HFF-Myc (cell line): ENCODE measurements around the gene GPR152.

Experiments used
- DNase-seq: peaks from one replicate; pipeline ENCODE4 v3.0.0-alpha.2; 2011; ENCODE audit warnings: low read depth; ENCODE audit errors: extremely low read depth
- H3K4me3 ChIP-seq: replicated peaks from 2 replicates; pipeline ENCODE4 v1.5.1; 2011; ENCODE audit warnings: low read depth, mild to moderate bottlenecking, control low read depth, low read length
- TF ChIP-seq, protein P1 (sequence below): IDR thresholded peaks from 2 replicates; pipeline ENCODE4 v1.5.1; 2012; ENCODE audit warnings: mild to moderate bottlenecking, low read depth, low read length, control low read depth; ENCODE audit errors: missing control alignments

The GPR152 gene

DNA sequence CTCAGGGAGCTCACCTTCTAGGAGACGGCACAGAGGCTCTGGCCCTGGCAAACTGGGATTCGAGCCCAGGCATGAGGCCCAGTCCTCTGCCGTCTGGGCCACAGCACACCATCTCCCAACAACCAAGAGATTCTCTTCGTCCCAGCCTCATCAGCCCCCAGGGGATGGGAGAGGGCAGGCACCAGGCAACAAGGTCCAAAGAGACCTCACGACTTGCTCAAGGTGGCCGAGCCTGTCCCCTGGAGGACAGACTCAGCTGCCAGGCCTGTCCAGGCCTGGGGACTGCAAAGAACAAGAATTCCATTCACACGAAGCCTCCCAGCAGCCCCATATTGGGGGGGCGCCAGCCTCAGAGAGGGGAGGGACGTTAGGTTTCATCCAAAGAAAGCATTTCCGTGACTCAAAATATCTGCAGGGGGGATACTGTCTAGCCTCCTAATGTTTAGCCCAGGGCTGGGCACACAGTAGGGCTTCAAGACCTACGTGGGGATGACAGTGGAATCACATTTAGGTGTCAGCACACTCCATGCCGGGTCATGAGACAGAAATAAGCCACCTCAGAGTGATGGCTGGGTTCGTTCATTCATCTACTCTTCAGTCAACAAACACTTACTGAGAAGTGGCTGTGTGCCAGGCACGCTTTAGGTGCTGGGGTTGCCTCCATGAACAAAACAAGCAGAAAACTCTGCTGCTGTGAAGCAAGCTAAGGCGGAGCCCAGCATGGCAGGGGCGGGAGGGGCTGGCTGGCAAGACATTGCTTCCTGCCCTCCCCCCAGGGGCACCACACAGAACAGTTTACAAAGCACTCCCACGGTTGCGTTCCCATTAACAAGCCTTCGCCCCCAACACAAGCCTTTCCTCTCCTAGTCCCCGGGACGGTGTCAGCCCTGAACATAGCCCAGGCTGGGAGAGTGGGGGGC lies 35.9 kb downstream of the GPR152 start:
- TF ChIP-seq, protein P1, sequence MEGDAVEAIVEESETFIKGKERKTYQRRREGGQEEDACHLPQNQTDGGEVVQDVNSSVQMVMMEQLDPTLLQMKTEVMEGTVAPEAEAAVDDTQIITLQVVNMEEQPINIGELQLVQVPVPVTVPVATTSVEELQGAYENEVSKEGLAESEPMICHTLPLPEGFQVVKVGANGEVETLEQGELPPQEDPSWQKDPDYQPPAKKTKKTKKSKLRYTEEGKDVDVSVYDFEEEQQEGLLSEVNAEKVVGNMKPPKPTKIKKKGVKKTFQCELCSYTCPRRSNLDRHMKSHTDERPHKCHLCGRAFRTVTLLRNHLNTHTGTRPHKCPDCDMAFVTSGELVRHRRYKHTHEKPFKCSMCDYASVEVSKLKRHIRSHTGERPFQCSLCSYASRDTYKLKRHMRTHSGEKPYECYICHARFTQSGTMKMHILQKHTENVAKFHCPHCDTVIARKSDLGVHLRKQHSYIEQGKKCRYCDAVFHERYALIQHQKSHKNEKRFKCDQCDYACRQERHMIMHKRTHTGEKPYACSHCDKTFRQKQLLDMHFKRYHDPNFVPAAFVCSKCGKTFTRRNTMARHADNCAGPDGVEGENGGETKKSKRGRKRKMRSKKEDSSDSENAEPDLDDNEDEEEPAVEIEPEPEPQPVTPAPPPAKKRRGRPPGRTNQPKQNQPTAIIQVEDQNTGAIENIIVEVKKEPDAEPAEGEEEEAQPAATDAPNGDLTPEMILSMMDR: no peak
- no peak overlapping the region for H3K4me3 ChIP-seq
- no peak for DNase-seq

DNA sequence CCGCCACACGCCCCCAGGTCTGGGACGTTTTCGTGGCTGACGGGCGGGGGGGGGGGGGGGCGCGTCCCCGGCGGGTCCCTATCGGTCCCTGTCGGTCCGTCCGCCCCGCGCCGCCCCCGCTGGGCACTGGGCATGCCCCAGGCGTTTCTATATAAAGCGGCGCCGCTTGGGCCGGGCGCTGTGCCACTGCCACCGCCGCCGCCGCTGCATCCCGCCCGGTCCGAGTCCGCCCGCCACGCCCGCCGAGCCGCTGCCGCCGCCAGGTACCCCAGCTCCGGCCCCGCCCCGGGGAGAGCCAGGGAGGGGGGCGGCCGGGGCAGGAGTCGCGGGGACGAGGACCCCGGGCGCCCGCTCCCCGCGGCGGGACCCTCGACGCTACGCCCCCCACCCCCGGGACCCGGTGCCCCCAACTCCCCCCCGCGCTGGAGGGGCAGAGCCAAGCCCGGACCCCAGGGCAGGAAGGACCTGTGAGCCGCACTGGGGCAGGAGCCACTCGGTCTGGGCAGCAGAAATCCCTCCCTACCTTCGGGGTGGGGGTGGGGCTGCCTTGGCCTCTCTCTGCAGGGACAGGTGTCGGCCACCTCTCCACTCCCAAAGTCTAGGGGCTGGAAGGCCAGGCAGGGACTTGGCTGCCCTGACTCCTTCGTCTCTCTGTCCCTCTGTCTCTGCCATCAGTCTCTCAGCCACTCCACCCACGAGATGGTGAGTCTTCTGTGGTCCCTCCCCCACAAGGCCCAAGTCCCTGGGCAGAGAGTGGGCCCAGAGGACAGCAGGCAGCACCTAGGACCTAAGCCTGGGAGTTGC lies 36.8 kb downstream of the GPR152 start, which contains the start of gene CARNS1:
TSS of gene CARNS1 (plus strand) at position 178 of the 804 bp plus-strand sequence. CDS start at position 700, 522 bp downstream.
- TF ChIP-seq, protein P1: no peak
- no peak within 1 kb of the TSS for H3K4me3 ChIP-seq
- no peak for DNase-seq

DNA sequence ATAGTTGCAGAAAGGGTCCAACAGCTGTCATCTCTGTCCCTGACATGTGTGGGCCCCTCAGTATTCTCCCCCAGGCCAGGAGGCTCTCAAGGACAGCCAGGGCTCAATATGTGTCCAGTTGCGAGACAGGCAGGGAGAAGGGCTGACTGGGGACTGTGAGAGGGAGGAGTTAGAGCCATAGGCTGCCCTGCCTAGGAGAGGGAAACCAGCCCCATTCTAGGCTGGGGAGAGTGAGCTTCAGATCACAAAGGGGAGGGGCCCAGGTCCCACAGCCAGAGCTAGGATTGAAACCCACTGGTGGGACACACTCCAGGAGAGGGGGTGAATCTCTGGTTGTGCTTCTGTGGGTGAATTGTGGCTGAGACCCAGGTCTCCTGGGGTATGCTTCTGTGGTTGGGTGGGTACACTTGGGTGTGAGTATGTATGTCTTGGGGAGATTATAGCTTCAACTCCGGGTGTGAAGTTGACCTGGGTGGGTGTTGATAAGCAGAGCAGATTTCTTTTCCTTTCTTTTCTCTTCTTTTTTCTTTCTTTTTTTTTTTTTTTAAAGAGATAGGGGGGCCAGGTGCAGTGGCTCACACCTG lies 39.2 kb downstream of the GPR152 start:
- no peak overlapping the region for H3K4me3 ChIP-seq
- DNase-seq: no peak
- TF ChIP-seq, protein P1: no peak

DNA sequence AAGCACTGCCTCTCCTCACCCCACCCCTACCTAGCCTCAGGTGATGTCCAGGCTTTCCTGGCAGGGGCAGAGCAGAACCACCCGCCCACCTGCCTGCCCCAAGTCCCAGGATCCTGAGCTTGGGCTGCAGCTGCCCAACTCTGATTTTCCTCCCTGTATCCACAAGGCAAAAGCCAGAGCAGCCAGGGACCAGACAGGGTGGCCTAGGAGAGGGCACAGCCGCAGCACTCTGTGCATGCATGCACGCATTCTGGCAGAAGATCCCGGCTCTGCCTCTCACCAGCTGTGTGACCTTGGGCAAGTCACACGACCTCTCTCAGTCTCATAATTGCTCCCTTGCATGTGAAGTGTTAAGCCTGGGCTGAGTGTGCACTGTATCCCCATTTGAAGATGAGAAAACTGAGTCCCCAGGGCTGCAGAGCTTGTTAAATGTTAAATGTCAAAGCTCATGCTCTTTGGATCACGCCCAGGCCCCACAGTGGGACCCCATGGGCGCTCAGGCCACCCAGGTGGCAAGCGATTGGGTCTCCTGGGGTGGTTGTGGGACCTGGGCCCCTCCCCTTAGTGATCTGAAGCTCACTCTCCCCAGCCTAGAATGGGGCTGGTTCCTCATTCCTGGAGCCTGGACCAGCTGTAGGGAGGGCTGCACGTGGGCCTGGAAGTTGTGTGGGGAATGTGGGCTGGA lies 39.9 kb downstream of the GPR152 start:
- no peak overlapping the region for H3K4me3 ChIP-seq
- DNase-seq: no peak
- TF ChIP-seq, protein P1: no peak

DNA sequence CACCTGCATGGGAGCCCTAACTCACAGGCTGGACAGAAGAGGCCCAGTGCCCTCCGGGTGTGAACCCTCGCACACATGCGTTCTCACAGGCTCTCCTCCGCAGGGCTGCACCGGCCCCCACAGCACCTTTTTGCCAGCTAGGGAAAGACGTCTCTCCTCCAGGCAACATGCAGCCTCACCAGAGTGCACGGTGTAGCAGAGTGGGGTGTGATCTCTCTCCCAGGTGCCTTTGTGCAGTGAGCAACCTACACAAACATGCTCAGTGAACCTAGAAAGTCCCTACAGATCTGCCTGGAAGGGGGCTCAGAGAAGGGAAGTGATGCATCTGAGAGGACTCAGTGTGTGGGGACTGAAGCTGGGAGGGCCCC lies 40.8 kb downstream of the GPR152 start:
- TF ChIP-seq, protein P1: no peak
- DNase-seq: no peak
- H3K4me3 ChIP-seq: no peak overlapping the region

DNA sequence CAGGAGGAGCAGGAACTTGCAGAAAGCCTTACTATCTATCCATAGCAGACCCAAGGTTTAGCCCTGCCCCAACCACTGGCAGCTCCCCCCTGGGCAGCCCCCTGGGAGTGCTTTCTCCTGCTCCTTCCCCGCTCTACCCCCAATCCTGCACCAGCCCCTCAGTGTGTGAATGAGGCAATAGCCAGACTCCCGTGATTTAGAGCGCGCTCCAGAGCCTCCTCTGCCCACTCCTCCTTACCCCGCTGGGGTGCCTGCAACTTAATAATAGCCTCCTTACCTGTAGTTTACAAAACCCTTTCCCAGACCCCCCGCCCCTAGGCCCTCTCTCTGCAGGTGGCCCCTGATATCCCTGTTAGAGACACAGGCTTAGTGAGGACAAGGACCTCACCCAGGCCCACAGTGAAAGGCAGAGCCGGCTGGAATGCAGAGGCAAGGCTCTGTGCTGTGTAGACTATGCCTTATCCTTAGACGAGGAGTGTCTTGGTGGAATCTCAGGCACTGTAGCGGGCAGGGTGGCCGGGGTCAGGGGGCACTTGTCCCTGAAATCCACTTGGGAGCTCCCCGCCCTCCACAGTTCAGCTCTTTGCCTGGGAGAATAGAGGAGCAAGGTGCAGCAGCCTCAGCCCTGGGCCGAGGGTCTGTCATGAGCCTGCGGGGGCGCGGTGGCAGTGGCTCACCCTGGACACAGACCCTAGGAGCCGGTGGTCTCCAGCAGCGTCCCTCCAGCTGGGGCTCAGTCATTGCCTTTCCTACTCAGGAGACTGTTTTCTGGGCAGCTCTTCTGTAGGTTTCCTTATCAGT lies 41.3 kb downstream of the GPR152 start:
- no peak overlapping the region for H3K4me3 ChIP-seq
- no peak for DNase-seq
- TF ChIP-seq, protein P1: no peak
